ENCODE data around the gene SRRM2. TPM values are rescaled to one million over a fixed set of nuclear protein-coding genes. Genes with fewer than 3 reads are reported as not detected.

The SRRM2 gene
- total and polyA plus RNA-seq, 2 experiments from 2014 or later = 42.6 to 202 TPM

DNA sequence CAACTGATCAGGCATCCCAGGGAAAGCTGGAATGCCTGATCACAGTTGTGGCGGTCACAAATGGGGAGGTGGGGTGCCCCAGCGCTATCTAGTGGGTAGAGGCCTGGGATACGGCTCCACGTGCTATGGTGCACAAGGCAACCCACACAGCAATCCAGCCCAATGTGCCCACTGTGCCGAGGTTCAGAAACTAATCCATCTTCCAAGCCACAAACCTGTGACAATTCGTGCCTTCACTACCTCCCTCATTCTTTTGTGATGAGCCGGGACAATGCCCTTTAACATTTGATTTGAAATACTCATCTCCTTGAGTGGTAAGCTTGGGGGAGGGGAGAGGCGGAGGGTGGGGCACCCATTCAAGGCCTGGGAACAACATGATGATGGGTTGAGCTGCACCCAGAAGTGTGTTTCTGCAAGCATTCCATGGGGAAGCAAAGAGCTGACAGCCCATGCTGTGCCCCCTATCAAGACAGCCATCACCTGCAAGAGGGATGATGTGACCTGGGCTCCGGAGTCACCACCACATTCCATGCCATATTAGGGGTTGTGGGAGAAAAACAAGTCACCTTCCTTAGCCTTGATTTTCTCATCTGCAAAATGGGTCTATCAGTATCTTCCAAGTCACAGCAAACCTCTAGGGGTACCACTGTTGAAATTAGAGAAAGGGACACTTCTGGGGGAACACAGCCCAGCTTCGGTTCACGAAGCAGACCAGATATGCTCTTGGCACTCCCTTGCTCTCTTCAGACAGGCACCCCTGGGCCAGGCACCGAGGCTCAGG is 20.9 kb downstream of the SRRM2 start:
- in situ Hi-C loops (cut with MboI) = no loop called here
- Histone ChIP-seq H2AFZ (no peak overlapping the region), H3K4me3 (no peak overlapping the region), H3F3A (ENCODE audit: insufficient read depth) (peaks cover 56% of the 10 kb centered on the region), H3K4me1 (ENCODE audit: insufficient read depth) (peaks cover 21% of the 10 kb centered on the region), H3K4me2 (ENCODE audit: unreplicated experiment) (no peak overlapping the region), H3K27ac (peak overlapping the region; percentile 60), H3K27me3 (replicated peaks; ENCODE audit: insufficient read depth) (no peaks in the 10 kb centered on the region), H3K9ac (peak overlapping the region; percentile 38; the same call in 1 of the 2 replicates), H3K79me2 (ENCODE audit: insufficient read depth) (peaks cover 90% of the 10 kb centered on the region), H3K9me2 (ENCODE audit: insufficient read depth) (no peaks in the 10 kb centered on the region), H3K36me3 (ENCODE audit: low read depth) (peaks cover 34% of the 10 kb centered on the region; the same call in 1 of the 2 replicates), H3K9me3 (ENCODE audit: low read depth) (no peaks in the 10 kb centered on the region), H4K20me1 (ENCODE audit: insufficient read depth) (no peaks in the 10 kb centered on the region)
- 63 to 64% methylated on average over 12 of the region's 12 CpGs for WGBS, 2 experiments (ENCODE audit: low coverage in 1 of 2, low lambda C conversion rate in 2 of 2, missing lambda C conversion rate in 2 of 2)
- peak; percentile 68 for DNase-seq
- TF ChIP-seq EZH2 (IDR thresholded peaks at IDR 0.05; ENCODE audit: insufficient read depth, poor library complexity, severe bottlenecking) (no peak), EZH2phosphoT487 (IDR thresholded peaks at IDR 0.05; ENCODE audit: insufficient read depth, low read depth) (no peak)

DNA sequence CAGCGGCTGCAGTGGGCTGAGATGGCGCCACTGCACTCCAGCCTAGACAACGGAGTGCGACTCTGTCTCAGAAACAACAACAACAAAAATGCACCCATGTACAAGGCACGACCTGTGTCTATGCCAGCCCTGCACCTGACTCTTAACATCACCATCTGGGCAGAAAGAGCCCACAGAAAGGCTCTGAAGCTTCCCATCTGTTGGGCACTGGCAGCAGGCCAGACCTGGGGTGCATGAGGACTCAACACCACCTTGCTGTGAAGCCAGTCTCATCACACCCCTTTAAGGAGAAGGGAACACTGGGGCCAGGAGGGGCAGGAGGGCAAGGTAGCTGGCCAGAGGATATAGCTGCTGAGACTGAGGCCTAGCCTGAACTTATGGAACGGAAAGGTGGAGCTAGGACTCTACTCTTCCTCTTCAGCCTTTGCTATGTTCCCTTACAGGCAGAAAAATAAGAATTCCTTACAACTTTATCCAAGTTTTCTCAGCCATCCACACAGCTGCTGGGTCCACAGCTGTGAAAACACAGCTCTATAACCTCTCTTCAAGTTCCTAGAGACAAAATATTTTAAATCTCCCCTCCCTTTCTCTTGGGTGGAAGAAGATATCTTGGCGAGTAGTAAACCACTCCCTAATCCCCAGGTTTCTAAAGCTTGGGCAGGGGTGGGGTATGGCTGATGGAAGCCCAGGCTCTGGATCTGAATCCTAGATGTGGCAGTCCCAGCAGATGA is 21.9 kb downstream of the SRRM2 start:
- H3K36me3 ChIP-seq (ENCODE audit: low read depth) = peaks cover 25% of the 10 kb centered on the region; the same call in 1 of the 2 replicates
- TF ChIP-seq EZH2 (IDR thresholded peaks at IDR 0.05; ENCODE audit: insufficient read depth, poor library complexity, severe bottlenecking) (no peak), EZH2phosphoT487 (IDR thresholded peaks at IDR 0.05; ENCODE audit: insufficient read depth, low read depth) (no peak)
- no peaks in the 10 kb centered on the region for H3K9me3 ChIP-seq (ENCODE audit: low read depth)
- H3K4me2 ChIP-seq (ENCODE audit: unreplicated experiment) = no peak overlapping the region
- H4K20me1 ChIP-seq (ENCODE audit: insufficient read depth) = no peaks in the 10 kb centered on the region
- H3K79me2 ChIP-seq (ENCODE audit: insufficient read depth) = peaks cover 87% of the 10 kb centered on the region
- in situ Hi-C loops (cut with MboI) = no loop called here
- H2AFZ ChIP-seq = no peak overlapping the region
- DNase-seq = no peak
- peaks cover 50% of the 10 kb centered on the region for H3F3A ChIP-seq (ENCODE audit: insufficient read depth)
- H3K9ac ChIP-seq = peak overlapping the region; percentile 94; the same call in 1 of the 2 replicates
- WGBS, 2 experiments (ENCODE audit: low coverage in 1 of 2, low lambda C conversion rate in 2 of 2, missing lambda C conversion rate in 2 of 2) = 73 to 78% methylated on average over 6 to 7 of the region's 7 CpGs
- H3K4me3 ChIP-seq = no peak overlapping the region
- no peaks in the 10 kb centered on the region for H3K27me3 ChIP-seq (replicated peaks; ENCODE audit: insufficient read depth)
- 0 out of 2 replicates have a peak overlapping the region, but pooled peaks have one; percentile 61 for H3K27ac ChIP-seq
- H3K9me2 ChIP-seq (ENCODE audit: insufficient read depth) = no peaks in the 10 kb centered on the region
- peaks cover 21% of the 10 kb centered on the region for H3K4me1 ChIP-seq (ENCODE audit: insufficient read depth)

DNA sequence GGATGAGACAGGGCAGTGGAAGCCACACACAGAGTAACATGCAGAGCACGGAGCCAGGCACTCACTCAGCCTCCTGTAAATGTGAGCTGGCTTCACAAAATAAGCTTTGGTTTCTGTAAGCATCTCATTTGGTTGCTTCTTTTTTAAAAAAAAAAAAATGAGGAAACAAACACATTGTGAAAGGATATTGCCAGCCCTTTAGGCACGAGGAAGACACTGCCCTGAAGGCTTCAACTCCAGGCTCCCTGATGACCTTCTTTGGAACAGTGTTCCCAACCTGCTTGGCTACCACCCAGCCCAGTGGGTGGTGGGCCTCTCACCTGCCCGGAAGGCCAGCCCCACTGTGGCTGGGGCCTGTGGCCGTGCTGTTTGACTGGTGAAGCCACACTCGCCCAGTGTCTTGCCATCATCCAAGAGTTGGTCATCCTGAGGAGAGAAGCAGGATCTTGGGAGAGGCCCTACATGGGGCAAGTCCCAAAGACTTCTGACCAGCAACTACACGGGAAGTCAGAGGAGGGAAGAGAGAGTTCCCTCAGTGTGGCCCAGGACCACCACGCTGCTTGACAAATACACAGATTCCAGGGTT is 22.8 kb downstream of the SRRM2 start:
- peaks cover 18% of the 10 kb centered on the region; the same call in 1 of the 2 replicates for H3K36me3 ChIP-seq (ENCODE audit: low read depth)
- no peaks in the 10 kb centered on the region for H3K9me3 ChIP-seq (ENCODE audit: low read depth)
- H3K79me2 ChIP-seq (ENCODE audit: insufficient read depth) = peaks cover 78% of the 10 kb centered on the region
- 56 to 58% methylated on average over 7 of the region's 7 CpGs for WGBS, 2 experiments (ENCODE audit: low coverage in 1 of 2, low lambda C conversion rate in 2 of 2, missing lambda C conversion rate in 2 of 2)
- no peaks in the 10 kb centered on the region for H4K20me1 ChIP-seq (ENCODE audit: insufficient read depth)
- peak overlapping the region; percentile 61 for H3K27ac ChIP-seq
- H3K4me1 ChIP-seq (ENCODE audit: insufficient read depth) = peaks cover 21% of the 10 kb centered on the region
- no peaks in the 10 kb centered on the region for H3K9me2 ChIP-seq (ENCODE audit: insufficient read depth)
- no peak overlapping the region for H2AFZ ChIP-seq
- peak overlapping the region; percentile 93 for H3K4me2 ChIP-seq (ENCODE audit: unreplicated experiment)
- no peaks in the 10 kb centered on the region for H3K27me3 ChIP-seq (replicated peaks; ENCODE audit: insufficient read depth)
- in situ Hi-C loops (cut with MboI) = no loop called here
- DNase-seq = no peak
- TF ChIP-seq EZH2 (IDR thresholded peaks at IDR 0.05; ENCODE audit: insufficient read depth, poor library complexity, severe bottlenecking) = no peak
- no peak for TF ChIP-seq EZH2phosphoT487 (IDR thresholded peaks at IDR 0.05; ENCODE audit: insufficient read depth, low read depth)
- peak overlapping the region; percentile 94 for H3K9ac ChIP-seq
- peak overlapping the region; percentile 88; the same call in 1 of the 2 replicates for H3K4me3 ChIP-seq
- H3F3A ChIP-seq (ENCODE audit: insufficient read depth) = peaks cover 46% of the 10 kb centered on the region

All from GM23248 (cell line).